OCI-LY1 (cell line): ENCODE measurements around the gene GID8.

Experiments
- CTCF ChIP-seq: fragments of 200-600 bp; sonication (generic), shearing (Covaris generic); IDR thresholded peaks from 2 replicates; pipeline ENCODE4 v1.5.1; 2017; ENCODE audit warnings: mild to moderate bottlenecking, antibody characterized with exemption, low read length, moderate library complexity, mixed read lengths
- EZH2 ChIP-seq: fragments of 200-600 bp; sonication (generic), shearing (Covaris generic); IDR thresholded peaks from 2 replicates; pipeline ENCODE4 v1.8.0; 2017; ENCODE audit warnings: borderline replicate concordance, mixed run types, mild to moderate bottlenecking, antibody characterized with exemption, low read length, moderate library complexity, mixed read lengths

- no peak for TF ChIP-seq CTCF
- no peak for TF ChIP-seq EZH2
Measured at GRCh38 chr20:62956387-62957135, 18.6 kb downstream of the GID8 start.
